ENCODE measurements around the gene FTCD.
"Not testable (repeated sequence)": the region's sequence is repeated elsewhere in the genome, so short reads cannot be mapped to it uniquely, and the experiment has no call there.

The FTCD gene

GRCh38 chr21:46188226-46189212, 33.1 kb upstream of the FTCD start:
- DNase-seq (ENCODE audit: low spot score) = peak; percentile 8

GRCh38 chr21:46187814-46188213, 32.4 kb upstream of the FTCD start:
- no peak for DNase-seq (ENCODE audit: low spot score)

GRCh38 chr21:46187261-46187660, 31.9 kb upstream of the FTCD start:
- no peak for DNase-seq (ENCODE audit: low spot score)

GRCh38 chr21:46185716-46186115, 30.3 kb upstream of the FTCD start:
- no peak for DNase-seq (ENCODE audit: low spot score)

GRCh38 chr21:46184625-46185555, 29.5 kb upstream of the FTCD start:
- DNase-seq (ENCODE audit: low spot score) = peak; percentile 88

- peak; percentile 85 for DNase-seq (ENCODE audit: low spot score)
Measured at GRCh38 chr21:46183910-46184624, 28.7 kb upstream of the FTCD start, which contains the start of gene SPATC1L. TSS of gene SPATC1L (minus strand) at chr21:46184459. CDS start at chr21:46182816, 1,643 bp downstream.

- not testable (repeated sequence) for DNase-seq (ENCODE audit: low spot score)
Measured at GRCh38 chr21:46183337-46183909, 28.0 kb upstream of the FTCD start.

GRCh38 chr21:46182548-46183336, 27.4 kb upstream of the FTCD start:
- peak; percentile 24 for DNase-seq (ENCODE audit: low spot score)

GRCh38 chr21:46181953-46182547, 26.7 kb upstream of the FTCD start:
- DNase-seq (ENCODE audit: low spot score) = peak; percentile 10

GRCh38 chr21:46181436-46181835, 26.1 kb upstream of the FTCD start:
- DNase-seq (ENCODE audit: low spot score) = peak; percentile 4

- DNase-seq (ENCODE audit: low spot score) = peak; percentile 13
Measured at GRCh38 chr21:46180778-46181391, 25.5 kb upstream of the FTCD start.

GRCh38 chr21:46180079-46180722, 24.8 kb upstream of the FTCD start:
- DNase-seq (ENCODE audit: low spot score) = peak; percentile 5

- peak; percentile 15 for DNase-seq (ENCODE audit: low spot score)
Measured at GRCh38 chr21:46179708-46180078, 24.3 kb upstream of the FTCD start.

GRCh38 chr21:46178961-46179360, 23.6 kb upstream of the FTCD start:
- no peak for DNase-seq (ENCODE audit: low spot score)

- DNase-seq (ENCODE audit: low spot score) = not testable (repeated sequence)
Measured at GRCh38 chr21:46176443-46177129, 21.2 kb upstream of the FTCD start.

GRCh38 chr21:46173573-46173972, 18.2 kb upstream of the FTCD start:
- peak; percentile 5 for DNase-seq (ENCODE audit: low spot score)

GRCh38 chr21:46172863-46173528, 17.6 kb upstream of the FTCD start:
- DNase-seq (ENCODE audit: low spot score) = peak; percentile 6

All from D341Med (cell line).